GM21717 (cell line): ENCODE data around the gene SOX18.

Experiments
- ATAC-seq: cut with Tn5 transposase; IDR thresholded peaks from one replicate; pipeline ENCODE4 v1.9.1; 2021; ENCODE audit warnings: mild to moderate bottlenecking, moderate library complexity; ENCODE audit not compliant: unreplicated experiment

The SOX18 gene

DNA sequence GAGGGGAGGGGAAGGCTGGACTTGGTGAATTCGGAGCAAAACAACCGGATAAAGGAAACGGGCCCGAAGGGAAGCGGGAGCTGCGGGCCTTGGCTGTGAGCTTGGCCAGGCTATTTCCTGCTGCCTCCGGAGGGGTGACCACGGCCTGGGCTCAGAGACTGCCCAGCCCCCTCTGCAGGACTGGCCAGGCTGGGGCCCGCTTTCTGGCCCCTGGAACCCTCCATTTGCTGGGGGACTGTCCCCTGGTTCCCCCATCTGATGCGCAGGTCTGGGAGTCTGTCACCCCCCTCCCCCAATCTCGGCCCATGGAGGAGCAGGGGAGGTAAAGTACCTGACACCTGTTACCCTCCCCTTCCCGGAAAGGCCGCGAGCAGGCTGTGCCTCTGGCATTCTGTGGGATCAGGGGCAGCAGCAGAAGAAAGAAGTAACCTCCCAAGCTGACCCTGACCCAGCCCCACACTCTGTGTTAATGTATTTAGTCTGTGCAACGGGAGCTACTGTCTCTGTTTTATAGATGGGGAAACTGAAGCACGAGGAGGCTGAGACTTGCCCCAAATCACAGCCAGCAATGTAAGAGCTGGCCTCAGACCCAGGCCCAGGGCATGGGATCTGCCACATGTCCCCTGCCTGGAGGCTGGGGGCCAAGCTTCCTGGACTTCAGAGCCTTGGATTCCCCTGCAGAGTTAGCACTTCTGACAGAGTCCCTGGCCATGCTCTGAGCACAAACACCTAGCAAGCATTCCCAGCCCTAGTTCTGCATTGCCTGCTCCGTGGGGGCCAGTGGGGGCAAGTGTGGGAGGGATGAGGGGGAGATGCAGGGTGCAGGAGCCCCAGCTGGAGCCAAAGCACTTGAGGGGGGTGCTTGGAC is 9.9 kb downstream of the SOX18 start:
- ATAC-seq: no peak

- ATAC-seq: peak; percentile 42
Observed at GRCh38 chr20:64038565-64039292, 10.7 kb downstream of the SOX18 start.

DNA sequence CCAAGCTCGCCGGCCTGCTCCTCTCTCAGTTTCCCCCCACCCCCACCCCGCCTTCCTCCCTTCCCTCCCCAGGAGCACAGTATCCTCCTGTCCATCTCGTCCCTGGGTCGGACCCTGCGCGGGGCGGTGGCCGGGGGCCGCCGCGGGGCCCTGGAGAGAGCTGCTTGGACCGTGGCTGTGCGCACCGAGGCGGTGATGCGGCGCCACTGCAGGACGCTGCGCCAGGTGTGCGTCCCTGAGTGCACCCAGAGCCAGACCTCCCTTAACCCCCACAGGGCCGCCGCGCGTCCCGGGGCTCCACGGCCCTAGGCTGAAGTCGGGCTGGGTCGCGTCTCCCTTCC is 11.2 kb downstream of the SOX18 start:
- ATAC-seq: peak; percentile 34

DNA sequence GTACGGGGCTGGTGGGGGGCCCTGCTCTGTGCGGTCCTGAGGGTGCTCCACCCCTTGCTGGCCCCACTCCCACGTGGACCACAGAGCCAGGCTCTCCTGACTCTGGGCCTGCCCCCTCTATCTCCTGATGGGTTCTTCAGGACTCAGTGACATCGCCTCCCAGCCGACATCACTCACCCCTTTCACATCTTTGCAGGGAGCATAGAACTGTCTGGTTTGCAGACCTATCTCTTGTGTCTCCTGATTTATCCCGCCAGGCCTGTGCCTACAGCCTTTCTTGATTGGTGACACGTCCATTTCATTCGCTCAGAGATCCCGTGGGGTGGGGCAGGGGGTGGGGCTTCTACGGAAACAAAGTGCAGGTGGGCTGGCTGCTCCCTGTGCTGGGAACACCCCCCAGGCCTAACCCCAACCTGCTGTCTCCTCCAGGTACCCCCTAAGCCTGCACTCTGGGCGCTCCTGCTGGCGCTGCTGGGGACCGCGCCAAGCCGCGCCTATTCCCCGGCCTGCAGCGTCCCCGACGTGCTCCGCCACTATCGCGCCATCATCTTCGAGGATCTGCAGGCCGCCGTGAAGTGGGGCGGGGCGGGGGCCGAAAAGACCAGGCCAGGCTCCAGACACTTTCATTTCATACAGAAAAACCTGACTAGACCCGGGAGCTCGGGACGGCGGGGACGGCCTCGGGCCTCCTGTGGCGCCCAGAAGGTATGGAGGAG is 11.8 kb downstream of the SOX18 start:
- no peak for ATAC-seq

DNA sequence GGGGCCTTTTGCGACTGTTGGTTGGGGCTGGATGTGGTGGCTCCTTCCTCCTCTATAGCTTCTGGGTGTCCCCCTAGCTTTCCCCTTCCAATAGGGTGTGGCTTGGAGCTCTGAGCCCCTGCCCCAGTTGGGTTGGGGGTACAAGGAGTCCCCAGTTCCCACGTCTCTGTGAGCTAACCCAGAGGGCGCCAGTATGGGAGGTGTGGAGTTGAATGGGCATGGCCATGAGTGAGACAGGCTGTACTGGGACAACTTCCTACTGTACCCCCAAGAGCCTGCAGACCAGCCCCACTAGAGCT is 12.3 kb downstream of the SOX18 start:
- no peak for ATAC-seq

- ATAC-seq: no peak
Observed at GRCh38 chr20:64036346-64037198, 12.9 kb downstream of the SOX18 start.

- ATAC-seq: no peak
Observed at GRCh38 chr20:64035933-64036345, 13.5 kb downstream of the SOX18 start, which contains the start of gene C20orf204. Gene C20orf204, plus strand, starts transcription at chr20:64036182. Its CDS starts 142 bp downstream, at chr20:64036324.

- ATAC-seq: no peak
Observed at GRCh38 chr20:64035066-64035932, 14.1 kb downstream of the SOX18 start.

DNA sequence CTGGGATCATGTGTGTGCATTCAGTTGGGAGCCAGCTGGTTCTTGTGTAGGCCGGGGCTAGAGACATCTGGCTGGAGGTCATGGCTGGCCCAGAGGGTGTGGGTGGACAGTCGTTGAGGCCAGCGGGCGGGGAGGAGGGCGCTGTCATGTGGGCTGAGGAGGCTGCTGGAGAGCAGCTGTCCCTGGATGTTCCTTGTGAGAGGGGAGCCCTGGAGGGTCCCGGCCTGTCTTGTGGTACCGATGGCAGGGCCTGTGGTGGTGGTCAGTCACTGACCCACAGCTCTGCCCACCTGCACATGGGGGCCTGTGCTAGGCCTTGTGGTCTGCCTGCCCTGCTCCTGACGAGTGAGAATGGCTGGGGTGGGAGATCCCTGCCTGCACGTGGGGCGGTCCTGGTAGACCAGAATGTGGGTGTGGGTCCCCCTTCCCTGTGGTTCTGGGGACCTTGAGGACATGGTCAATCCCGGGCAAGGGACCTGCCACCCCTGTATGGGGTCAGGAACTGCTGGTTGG is 15.4 kb downstream of the SOX18 start:
- no peak for ATAC-seq

DNA sequence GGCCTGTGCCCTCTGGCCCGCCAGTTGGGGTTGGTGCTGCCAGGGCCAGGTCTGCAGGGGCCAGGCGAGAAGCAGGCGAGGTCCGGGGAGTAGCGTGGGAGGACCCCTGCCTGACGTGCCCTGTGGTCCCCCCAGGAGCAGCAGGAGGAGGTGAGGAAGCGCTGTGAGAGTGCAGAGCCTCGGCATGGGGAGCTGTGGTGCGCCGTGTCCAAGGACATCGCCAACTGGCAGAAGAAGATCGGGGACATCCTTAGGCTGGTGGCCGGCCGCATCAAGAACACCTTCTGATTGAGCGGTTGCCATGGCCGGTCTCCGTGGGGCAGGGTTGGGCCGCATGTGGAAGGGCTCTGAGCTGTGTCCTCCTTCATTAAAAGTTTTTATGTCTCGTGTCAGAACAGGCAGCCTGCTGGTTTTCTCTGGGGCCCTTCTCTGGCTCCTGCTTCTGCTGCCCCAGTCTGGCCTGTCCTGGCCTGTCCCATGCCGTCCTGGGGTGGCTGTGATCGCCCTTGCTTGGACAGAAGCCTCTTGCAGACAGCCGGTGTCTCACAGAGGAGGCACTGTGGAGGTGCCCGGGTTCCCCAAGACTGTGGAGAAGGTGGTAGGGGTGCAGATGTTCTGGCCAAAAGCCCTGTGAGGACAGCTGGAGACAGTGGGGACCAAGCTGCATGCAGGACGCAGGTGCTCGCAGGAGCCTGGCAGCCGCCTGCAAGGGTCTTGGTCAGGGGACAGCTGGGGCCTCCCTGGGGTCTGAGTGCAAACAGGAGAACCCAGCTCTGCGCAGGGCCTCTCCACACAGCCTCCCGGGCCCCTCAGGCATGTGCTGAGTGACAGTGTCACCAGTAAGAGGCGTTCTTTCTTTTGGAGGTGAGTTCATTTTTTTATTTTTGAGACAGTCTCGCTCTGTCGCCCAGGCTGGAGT is 16.5 kb downstream of the SOX18 start:
- no peak for ATAC-seq

- no peak for ATAC-seq
Observed at GRCh38 chr20:64031822-64032314, 17.6 kb downstream of the SOX18 start.

DNA sequence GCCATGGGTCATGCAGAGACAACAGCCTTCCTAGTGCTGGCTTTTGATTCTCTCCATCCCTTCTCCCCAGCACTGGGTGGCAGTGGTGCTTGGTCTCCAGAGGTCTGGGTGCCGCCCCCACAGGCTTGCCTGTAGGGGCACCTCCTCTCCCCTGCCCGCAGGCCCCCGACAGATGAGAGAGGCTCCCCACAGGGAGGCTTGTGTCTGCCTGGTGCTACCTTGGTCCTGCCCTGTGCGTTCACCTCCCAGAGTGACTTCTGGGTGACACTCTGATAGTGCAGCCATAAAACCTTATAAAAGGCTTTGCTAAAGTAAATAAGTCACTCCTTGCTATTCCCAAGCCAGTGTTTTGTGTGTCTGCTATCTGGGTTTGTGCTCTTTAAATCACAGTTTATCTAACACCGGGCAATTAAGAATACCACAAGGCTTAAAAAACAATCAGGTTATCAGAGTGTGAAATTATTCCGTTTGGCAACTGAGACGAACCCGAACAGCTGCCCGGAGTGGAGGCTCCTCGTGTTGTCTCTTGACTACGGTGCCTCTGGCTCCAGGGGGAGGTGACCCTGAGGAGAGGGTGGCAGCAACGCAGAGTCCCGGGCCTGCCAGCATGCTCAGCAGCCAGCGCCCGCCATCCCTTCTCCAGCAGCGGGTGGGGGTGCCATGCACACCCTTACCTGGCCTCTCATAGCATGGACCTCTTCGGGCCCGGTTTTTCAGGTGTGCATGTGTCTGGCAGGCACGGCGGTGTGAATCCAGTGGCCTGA is 18.9 kb downstream of the SOX18 start:
- ATAC-seq: no peak

GRCh38 chr20:64029293-64030117 is 19.9 kb downstream of the SOX18 start:
- no peak for ATAC-seq

GRCh38 chr20:64027981-64028685 is 21.3 kb downstream of the SOX18 start:
- no peak for ATAC-seq

DNA sequence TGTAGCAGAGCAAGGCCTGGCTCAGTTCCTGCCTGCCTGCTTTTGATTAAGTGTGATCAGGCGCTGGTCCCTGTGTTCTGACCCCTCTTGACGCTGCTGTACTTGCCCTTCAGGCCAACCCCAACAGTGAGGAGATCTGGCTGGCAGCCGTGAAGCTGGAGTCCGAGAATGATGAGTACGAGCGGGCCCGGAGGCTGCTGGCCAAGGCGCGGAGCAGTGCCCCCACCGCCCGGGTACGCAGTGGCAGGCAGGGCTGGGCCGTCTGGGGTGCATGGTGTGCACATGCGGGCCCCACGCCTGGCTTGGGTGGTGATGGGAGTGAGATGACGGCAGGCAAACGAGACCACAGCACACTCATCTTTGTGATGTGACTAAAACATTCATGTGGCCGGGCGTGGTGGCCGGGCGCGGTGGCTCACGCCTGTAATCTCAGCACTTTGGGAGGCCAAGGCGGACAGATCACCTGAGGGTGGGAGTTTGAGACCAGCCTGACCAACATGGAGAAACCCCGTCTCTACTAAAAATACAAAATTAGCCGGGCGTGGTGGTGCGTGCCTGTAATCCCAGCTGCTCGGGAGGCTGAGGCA is 23.5 kb downstream of the SOX18 start:
- ATAC-seq: no peak
